ENCODE results near the gene USP15.

The USP15 gene

GRCh38 chr12:62261876-62262517 is 1.8 kb downstream of the USP15 start:
- DNase-seq (ENCODE audit: low read depth): no peak
- TF ChIP-seq CTCF (IDR thresholded peaks at IDR 0.05; ENCODE audit: insufficient read depth, low read depth, low read length, missing control alignments): no peak
- peak overlapping the region; percentile 97 for H3K4me3 ChIP-seq (ENCODE audit: low read depth, low read length)

GRCh38 chr12:62263232-62263631 is 3.0 kb downstream of the USP15 start:
- DNase-seq (ENCODE audit: low read depth): no peak
- no peak for TF ChIP-seq CTCF (IDR thresholded peaks at IDR 0.05; ENCODE audit: insufficient read depth, low read depth, low read length, missing control alignments)
- H3K4me3 ChIP-seq (ENCODE audit: low read depth, low read length): peak overlapping the region; percentile 97

GRCh38 chr12:62263966-62264365 is 3.8 kb downstream of the USP15 start:
- peak; percentile 31 for DNase-seq (ENCODE audit: low read depth)
- peak overlapping the region; percentile 97 for H3K4me3 ChIP-seq (ENCODE audit: low read depth, low read length)

GRCh38 chr12:62264706-62265105 is 4.5 kb downstream of the USP15 start:
- peak overlapping the region; percentile 97 for H3K4me3 ChIP-seq (ENCODE audit: low read depth, low read length)
- no peak for TF ChIP-seq CTCF (IDR thresholded peaks at IDR 0.05; ENCODE audit: insufficient read depth, low read depth, low read length, missing control alignments)
- peak; percentile 32 for DNase-seq (ENCODE audit: low read depth)

More at GRCh38 chr12:62263966-62264365, 3.8 kb downstream of the USP15 start:
- no peak for TF ChIP-seq CTCF (IDR thresholded peaks at IDR 0.05; ENCODE audit: insufficient read depth, low read depth, low read length, missing control alignments)

- no peak overlapping the region for H3K4me3 ChIP-seq (ENCODE audit: low read depth, low read length)
- TF ChIP-seq CTCF (IDR thresholded peaks at IDR 0.05; ENCODE audit: insufficient read depth, low read depth, low read length, missing control alignments): no peak
- DNase-seq (ENCODE audit: low read depth): no peak
These were observed 5.3 kb downstream of the USP15 start for GRCh38 chr12:62265511-62265910.

- H3K4me3 ChIP-seq (ENCODE audit: low read depth, low read length): no peak overlapping the region
- no peak for TF ChIP-seq CTCF (IDR thresholded peaks at IDR 0.05; ENCODE audit: insufficient read depth, low read depth, low read length, missing control alignments)
These were observed 6.8 kb downstream of the USP15 start for GRCh38 chr12:62267026-62267425.

GRCh38 chr12:62267480-62267879 is 7.3 kb downstream of the USP15 start:
- peak; percentile 36 for DNase-seq (ENCODE audit: low read depth)
- no peak overlapping the region for H3K4me3 ChIP-seq (ENCODE audit: low read depth, low read length)
- no peak for TF ChIP-seq CTCF (IDR thresholded peaks at IDR 0.05; ENCODE audit: insufficient read depth, low read depth, low read length, missing control alignments)

More at GRCh38 chr12:62267026-62267425, 6.8 kb downstream of the USP15 start:
- DNase-seq (ENCODE audit: low read depth): no peak
